ENCODE results near the gene TRIM8.

The TRIM8 gene

DNA sequence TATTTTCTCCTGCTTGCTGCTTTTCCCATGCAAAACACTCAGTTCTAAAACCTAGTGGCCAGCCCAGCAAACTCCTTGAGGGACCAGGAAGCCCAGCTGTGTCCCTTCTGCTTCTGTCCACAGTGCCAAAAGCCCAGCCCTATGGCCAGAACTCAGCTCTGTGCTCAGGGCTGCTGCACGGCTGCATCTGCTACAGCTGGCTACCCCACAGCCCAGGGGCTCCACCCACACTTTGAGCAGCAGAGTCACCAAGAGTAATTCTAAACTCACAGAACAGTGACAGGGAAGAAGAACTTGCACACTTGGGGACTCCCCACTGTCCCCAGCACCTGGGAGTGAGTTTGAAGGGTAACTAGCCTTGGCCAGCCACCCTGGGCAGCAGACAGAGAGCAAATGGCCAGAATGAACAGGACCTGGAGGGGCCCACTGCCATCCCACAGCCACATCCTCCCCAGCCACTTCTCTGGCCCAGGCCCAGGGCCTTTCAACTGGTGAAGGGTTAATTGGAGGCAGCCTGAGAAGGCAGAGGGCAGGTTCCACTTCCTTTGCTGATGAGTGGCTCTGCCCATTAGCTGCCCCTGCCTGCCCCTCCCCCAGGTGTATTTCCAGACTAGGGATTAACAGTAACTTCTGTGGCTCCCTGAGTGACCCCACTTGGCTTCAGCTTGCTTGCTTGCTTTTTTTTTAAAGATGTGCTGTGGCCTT lies 28.1 kb upstream of the TRIM8 start:
- DNase-seq = no peak

- no peak for DNase-seq
Measured at GRCh38 chr10:102617041-102617440, 27.2 kb upstream of the TRIM8 start.

DNA sequence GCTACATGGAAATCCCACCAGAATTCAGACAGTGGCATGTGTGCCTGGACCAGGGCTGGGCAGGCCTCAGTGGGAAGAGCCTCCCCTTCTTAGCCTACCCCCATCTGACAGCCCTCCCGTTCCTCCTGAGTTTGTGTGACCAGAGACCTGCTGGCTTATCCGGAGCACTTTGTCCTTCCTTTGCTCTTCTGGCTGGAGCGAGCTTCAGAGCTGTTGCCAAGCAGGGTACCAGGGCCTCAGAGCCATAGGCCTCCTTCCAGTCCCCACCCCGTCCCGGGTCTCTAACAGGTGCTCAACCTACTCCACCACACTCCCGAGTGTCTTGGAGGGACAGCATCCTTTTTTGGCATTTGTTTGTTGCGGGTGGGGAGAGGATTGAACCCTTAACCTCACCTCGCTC lies 26.5 kb upstream of the TRIM8 start:
- DNase-seq = no peak

GRCh38 chr10:102619281-102619981 lies 24.8 kb upstream of the TRIM8 start:
- no peak for DNase-seq

- no peak for DNase-seq
Measured at GRCh38 chr10:102620138-102620590, 24.1 kb upstream of the TRIM8 start.

- no peak for DNase-seq
Measured at GRCh38 chr10:102620591-102621442, 23.5 kb upstream of the TRIM8 start.

DNA sequence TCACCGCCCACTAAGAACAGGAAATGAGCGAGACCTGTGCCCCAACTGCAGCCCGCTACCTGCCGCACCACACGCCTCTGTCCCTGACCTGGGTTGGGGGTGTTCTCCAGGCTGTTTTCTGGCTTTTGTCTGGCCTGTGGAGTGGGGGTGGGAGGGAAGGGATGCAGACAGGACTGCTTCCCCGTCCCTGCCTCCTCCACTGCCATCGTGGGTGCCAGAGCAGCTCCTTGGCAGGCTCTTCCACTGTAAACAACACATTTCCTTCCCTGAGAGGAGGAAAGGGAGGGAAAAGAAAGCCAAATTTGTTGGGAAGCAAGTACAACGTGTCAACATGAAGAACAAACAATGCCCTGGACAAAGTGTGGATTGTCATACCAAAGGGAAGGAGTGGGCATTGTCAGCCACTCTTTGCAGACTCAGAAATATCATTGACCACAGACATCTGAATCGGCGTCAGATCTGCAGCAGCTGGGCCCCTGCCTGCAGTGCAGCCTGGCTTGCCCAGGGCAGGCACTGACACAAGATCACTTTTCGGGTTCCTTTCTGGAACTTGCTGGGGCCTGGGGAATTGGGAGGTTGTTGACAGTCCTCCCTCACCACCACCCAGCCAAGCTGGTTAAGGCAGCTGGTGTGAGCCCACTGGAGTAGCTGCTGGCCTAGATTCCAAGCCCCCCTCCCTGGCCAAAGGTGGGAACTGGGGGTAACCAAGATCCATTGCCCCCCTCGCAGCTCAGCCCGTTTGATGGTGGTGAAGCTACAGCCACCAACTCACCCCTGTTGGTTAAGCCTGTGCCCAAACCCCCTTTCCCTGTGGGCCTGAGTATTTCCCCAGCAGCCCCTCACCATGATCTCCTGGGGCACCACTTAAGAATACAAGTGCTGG lies 22.6 kb upstream of the TRIM8 start:
- DNase-seq = no peak

GRCh38 chr10:102624094-102624493 lies 20.2 kb upstream of the TRIM8 start:
- DNase-seq = no peak

GRCh38 chr10:102624751-102625645 lies 19.3 kb upstream of the TRIM8 start:
- DNase-seq = no peak

DNA sequence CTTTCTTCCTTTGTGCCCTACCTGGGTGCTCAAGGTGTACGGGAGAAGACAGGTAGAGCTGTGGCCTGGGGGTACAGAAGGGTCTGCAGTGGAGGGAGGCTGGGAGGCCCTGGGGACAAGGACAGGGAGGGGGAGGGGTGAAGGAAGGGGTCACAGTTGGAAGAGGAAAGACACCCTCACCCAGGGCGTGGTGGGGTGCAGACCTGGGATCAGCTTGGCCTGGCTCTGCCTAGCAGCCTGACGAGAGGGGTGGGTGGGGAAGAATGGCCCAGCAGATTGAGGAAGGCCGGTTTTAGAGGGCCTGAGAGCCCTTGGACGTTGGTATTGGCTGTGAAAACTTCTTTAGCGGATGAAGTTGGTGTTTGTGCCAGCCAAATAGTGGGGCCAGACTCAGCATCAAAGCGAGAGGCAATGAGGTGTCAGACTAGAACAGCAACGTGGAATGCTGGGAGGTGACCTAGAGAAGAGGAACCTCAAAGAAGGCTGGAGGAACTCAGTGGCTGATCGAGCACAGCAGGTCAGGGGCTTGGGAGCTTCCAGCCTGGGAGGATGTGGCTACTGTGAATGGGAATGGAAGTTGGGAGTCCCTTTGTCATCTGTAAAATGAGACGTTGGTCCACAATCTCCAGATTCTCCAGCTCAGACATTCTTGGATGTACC lies 18.1 kb upstream of the TRIM8 start:
- DNase-seq = peak; percentile 39 to 56 (median 47)

DNA sequence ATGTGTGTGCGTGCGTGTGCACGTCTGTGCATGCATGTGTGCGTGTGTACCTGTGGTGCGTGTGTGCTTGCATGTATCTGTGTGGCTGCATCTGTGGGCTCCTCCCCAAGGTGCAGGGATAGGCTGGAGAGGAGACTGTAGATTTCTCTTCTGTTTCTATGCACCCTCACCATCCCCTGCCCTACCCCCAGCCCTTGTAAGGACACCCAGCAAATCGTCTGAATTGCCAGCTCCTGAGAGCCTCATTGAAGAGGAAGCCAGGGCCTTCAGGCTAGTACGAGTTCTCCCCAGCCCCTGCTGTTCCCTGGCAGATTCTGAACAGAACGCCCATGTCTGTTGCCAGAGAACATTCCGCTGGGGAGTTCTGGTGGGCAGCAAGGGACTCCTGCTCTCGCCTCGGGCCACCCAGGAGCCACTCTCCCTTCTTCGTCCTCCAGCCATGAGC lies 17.0 kb upstream of the TRIM8 start:
- no peak for DNase-seq

DNA sequence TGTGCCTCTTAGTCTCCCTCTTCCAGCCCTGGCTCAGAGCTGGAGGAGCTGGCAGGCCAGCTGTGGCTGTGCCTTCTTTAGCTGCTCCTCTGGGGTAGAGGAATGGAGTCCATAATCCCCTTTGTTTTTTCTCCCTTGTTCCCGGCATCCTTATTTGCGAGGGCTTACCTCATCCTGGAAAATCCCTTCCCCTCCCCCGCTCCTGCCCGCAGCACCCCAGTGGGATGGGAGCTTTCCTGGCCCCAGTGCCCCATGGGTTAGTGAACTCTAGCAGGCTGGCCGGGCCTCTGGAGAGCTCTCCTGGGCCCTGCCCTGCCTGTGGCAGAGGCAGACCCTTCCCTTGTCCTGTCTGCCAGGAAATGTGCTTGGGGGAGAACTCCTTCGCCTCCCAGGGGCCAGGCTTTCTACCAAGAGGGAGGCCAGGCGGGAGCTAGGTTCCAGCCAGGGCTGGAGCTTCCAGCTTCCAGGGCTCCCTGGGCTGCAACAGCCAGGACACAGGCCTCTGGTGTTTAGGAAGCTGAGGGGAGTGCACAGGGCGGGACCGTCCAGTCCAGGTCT lies 16.5 kb upstream of the TRIM8 start:
- no peak for DNase-seq

DNA sequence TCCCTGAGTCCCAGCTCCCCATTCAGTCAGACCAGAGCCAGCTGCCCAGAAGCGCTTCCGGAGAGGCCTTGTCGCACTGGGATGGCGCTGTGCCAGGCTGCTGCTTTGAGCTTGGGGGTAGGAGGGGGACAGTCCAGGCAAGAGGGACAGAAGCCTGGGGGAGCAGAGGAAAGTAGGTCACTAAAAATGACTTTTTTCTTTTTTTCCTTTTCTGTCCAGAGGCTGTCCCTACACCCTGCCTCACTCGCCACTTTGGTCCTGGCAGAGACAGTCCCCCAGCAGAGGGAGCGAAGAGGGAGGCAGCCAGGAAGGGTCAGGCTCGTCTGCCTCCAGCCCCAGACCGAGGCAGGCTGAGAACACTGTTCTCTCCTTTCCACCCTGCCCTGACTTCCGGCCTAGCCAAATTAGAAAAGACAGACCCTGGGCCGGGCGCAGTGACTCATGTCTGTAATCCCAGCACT lies 15.8 kb upstream of the TRIM8 start:
- no peak for DNase-seq

DNA sequence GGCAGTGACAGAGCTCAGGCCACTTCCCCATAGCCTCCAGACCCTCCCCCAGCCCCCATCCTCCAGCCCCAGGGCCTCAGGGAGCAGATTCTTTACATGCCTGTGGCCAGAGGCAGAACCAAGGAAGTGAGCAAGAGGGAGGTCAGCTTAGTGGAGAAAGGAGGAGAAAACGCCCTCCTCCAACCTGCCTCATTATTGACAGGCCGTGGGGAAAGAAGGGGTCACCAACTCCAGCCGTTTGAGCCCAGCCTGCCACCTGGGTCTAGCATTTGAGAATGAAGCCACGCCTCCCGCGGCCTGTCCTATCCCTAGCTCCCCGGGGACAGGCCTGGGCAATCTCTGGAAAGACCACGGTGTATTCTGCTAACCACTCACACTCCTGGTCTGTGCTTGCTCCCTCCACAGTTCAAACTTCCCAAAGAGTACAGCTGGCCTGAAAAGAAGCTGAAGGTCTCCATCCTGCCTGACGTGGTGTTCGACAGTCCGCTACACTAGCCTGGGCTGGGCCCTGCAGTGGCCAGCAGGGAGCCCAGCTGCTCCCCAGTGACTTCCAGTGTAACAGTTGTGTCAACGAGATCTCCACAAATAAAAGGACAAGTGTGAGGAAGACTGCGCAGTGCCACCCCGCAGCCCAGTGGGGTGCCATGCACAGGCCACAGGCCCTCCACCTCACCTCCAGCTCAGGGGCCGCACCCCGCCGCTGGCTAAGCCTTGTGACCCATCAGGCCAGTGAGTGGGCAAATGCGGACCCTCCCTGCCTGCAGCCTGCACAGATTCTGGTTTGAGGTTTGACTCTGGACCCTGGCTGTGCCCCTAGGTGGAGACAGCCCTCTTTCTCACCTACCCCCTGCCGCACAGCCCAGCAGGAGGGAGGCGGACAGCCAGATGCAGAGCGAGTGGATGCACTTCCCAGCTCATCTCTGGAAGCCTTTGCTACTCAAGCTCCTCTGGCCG lies 14.3 kb upstream of the TRIM8 start:
- DNase-seq = no peak

GRCh38 chr10:102630663-102631062 lies 13.6 kb upstream of the TRIM8 start:
- DNase-seq = no peak

- DNase-seq = no peak
Measured at GRCh38 chr10:102631525-102632393, 12.5 kb upstream of the TRIM8 start.

DNA sequence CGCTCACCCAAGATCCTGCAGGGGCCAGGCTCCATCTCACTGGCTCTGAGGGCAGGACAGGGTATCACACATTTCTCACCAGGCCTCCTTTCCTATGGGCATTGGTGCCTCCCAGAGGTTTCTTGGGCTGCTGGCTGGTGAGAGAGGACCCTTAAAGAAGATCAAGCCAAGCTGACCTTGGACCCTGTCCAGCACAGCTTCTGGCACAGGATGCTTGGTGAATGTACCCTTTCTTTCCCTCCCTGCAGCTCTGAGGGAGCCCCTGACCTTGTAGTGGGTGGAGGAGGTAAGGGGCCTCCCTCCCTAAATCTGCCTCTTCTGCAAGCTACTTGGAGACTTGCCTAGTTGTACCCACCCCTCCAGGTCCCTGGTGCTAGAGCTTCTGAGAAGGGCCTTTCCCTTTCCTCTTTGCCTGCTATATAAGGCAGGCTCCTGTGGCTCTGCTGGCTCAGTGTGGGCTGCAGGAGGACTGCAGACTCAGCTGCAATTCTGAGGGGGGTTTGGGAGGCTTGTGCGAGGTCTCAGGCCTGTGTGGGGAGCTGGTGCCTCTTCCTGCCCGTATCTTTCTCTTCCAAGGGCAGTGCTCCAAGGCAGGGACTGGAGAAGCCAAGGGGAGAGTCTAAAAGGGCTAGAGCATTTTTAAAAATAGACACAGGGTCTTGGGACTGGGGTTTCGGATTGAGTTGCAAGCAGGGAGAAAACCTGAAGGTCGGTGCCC lies 11.7 kb upstream of the TRIM8 start:
- peak; percentile 21 to 66 (median 54) for DNase-seq

Data from suppressor macrophage (primary cell).